GM19438 (cell line): ENCODE data around the gene L3MBTL3.
"Not testable (repeated sequence)": the region's sequence is repeated elsewhere in the genome, so short reads cannot be mapped to it uniquely, and the experiment has no call there.

Experiments used
- ATAC-seq: cut with Tn5 transposase; IDR thresholded peaks from one replicate; pipeline ENCODE4 v1.9.1; 2021; ENCODE audit warnings: low read depth; ENCODE audit not compliant: unreplicated experiment

The L3MBTL3 gene

DNA sequence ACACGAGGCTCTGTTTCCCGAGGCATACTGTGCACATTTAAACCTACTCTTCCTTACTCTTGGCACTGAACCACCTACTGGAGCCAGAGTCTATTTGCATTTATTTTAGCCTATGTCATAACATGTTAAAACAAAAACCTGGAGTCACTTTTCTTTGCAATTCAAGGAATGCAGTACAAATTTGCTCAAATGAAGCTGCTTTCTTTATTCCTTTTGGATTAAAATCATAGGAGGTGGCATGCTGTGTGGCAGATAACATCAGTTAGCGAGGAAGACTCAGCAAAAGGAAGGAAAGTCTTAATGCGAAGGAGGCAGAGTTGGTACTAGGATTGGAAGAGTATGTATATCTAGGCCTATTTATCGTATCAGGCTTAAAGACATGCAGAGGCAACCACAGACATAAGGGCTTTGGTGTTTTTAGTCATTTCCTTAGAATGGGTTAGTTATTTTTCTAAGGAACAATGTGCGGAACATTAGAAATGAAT lies 111.4 kb downstream of the L3MBTL3 start:
- ATAC-seq = no peak

DNA sequence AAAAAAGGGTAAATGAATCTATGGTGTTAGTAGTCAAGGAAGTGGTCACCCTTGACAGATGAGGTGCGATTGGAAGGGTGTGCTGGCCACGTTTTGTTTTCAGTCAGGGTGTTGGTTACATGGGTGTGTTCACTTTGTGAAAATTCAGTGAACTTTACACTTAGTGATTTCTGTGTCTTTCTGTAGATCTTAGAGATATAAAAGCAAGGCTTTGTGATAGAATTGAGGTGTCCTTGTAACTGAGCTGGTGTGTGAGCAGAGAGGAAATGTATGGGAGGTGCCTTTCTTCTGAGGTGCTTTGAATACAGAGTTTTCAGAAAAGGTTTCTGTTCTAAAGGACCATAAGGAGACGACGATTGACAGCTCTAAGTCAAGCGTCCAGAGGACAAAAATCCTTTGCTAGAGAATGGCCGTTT lies 113.9 kb downstream of the L3MBTL3 start:
- peak; percentile 71 for ATAC-seq

DNA sequence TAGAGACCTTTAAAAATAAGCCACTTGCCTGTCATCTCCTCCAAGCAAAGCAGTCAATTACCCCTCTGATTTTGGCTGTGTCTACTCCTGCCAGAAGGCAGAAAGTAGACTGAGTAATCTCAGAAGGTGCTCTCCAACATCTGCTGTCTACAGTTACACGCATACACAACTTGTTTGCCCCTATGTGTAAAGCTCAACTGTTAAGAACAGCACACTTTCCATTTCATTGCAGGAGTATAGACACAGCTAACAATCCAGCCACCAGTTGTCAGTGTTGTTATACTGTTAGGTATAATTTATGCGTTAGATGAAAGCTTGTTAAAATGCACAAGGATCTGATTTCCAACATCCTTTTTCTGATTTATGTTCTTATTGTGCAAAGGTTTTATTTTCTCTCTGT lies 116.2 kb downstream of the L3MBTL3 start:
- ATAC-seq = no peak

DNA sequence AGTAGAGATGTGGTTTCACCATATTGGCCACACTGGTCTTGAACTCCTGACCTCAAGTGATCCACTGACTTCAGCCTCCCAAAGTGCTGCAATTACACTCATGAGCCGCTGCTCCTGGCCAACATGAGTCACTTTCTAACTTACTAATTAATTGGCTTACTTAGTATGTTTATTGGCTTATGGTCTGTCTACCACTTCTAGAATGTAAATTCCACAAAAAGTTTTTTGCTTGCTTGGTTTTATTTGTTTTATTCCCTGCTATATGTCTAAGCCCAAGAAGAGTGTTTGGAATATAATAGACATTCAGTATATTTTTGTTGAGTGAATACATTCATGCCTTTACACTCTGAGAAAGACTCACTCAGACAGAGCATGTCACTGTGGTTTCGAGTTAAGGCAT lies 118.4 kb downstream of the L3MBTL3 start:
- no peak for ATAC-seq

DNA sequence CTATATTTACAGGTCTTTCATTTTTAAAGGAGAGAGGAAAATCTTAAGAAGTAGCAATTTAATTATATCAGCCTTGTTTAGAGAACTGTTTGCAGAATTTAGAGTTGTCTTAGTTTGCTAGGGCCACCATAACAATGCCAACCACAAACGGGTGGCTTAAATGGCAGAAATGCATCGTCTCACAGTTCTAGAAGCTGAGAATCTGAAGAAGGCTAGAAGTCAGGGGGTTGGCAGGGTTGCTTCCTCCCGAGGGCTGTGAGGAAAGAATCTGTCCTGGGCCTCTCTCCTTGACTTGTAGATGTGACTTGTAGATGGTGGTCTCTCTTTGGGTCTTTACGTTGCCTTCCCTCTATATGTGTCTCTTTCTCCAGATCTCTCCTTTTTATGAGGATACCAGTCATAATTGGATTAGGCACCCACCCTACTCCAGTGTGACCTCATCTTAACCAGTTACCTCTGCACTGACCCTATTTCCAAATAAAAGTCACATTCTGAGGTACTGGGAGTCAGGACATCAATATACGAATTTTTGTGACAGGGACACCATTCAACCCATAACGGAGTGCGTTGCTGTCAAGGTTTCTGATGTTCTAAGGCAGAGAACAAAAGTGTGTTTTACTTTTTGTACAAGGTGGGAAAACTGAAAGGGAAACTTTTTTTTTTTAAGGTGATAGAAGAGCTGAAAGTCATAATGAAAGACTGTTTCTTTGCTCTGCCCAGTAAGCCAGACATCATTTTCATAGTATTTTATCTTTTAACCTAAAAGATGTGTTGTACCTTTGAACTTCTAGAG lies 119.9 kb downstream of the L3MBTL3 start:
- peak; percentile 71 for ATAC-seq

DNA sequence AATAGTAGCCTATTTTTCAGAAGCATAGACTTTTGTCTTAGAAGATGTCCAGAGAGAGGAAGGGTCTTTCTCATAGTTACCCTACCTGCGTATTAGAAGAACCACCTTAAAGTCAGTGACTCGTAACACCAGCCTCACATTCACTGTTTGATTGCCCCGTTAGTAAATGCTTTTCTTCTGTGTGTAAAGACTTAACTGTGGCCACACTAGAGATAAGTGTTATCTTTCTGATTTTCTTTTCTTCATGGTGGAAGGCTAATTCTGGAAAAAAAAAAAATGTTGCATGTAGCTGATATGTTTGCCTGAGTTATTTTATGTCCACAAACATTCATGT lies 120.5 kb downstream of the L3MBTL3 start:
- ATAC-seq = peak; percentile 29

DNA sequence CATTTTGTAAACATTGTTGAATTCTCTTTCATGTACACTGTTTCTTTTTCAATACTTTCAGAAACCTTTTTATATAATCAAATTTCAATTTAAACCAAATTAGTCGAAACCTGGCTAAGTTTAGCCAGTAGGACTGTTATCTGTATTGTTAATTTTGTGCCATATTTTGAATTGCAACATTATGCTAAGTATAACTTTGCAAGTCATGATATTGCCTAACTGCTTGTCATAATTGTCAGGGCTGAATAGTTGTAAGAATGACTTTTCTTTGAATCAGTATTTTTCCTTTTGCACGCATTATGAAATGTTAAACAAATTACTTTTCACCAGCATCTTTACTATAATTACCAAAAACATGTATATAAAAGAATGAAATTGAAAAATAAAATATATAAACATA lies 121.7 kb downstream of the L3MBTL3 start:
- ATAC-seq = no peak

DNA sequence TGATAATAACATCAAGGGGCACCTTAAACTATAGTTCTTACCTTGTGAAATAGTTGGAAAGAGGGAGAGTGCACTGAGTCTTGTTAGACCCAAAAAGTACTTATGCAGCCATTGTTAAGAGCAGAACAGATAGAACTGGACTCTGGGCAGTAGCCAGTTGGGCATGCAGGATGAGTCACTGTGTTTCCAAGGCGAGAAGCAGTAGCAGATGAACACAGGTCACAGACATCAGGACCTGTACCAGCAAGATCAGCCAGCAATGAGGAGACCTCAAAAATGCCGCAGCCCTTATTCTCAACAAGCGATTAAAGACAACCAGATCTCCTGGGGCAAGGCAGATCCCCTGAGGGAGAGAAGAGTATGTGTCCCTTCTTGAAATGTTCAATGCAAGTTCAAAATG lies 125.3 kb downstream of the L3MBTL3 start:
- no peak for ATAC-seq

DNA sequence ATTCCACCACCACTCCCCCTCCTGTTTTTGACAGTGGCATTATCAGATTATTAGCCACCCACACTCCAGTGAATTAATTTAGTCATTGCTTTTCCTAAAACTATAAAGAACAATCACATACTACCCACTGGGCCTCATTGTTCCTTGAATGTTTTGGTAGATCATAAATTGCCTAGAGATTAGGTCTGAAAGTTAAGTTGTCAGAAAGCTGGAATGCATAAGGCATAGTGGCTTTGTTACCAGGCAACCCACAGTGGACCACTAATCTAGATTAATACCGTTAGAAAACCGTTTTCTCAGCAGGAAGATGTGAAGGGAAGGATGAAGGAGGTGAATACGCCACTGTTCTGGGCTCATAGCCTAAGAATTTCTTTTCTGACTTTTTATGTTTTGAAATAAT lies 128.7 kb downstream of the L3MBTL3 start:
- no peak for ATAC-seq

DNA sequence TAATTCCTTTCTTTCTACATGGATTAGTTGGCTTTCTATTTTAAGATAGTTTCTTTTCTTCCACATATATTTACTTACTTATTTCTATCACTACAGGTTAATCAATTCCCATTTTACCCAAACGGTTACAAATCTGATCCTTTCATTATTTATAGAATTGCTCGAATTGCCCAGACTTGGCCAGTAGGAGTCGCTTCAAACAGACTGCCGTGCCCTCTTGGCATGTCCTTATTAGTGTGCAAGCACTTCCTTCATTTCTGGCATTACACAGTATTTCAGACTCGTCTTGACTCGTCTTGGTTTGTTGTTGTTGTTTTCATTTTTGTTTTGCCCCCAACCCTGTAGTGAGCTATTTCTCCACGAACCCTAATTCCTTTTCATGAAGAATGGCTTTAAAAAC lies 129.8 kb downstream of the L3MBTL3 start:
- ATAC-seq = no peak

DNA sequence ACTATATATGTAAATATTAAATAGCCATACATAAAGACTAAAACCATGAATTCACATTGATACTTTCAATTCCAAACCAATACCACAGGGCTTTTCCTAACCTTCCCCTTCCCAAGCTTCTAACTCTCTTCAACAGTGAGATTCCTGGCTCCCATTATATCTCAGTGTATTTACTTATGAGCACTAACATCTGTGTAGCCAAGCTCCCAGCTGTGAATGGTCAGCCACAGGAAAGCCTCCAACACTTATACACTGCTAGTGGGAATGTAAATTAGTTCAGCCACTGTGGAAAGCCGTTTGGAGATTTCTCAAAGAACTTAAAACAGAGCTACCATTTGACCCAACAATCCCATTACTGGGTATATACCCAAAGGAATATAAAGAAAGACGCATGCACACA lies 130.6 kb downstream of the L3MBTL3 start:
- not testable (repeated sequence) for ATAC-seq

DNA sequence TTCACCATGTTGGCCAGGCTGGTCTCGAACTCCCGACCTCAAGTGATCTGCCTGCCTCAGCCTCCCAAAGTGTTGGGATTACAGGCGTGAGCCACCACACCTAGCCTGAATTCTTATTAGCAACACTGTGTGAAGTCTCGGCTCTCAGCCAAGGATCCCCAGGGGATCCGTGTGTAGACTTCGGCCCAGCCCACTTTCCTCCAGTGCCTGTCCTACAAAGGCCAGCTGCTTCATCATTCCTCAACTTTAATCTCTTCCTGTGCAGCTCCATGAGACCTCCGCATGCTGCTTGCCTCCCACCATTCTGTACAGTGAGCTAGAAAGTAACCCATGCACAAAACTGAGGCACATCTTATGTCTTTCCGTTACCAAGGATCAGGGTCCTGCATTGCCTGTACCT lies 132.5 kb downstream of the L3MBTL3 start:
- no peak for ATAC-seq

DNA sequence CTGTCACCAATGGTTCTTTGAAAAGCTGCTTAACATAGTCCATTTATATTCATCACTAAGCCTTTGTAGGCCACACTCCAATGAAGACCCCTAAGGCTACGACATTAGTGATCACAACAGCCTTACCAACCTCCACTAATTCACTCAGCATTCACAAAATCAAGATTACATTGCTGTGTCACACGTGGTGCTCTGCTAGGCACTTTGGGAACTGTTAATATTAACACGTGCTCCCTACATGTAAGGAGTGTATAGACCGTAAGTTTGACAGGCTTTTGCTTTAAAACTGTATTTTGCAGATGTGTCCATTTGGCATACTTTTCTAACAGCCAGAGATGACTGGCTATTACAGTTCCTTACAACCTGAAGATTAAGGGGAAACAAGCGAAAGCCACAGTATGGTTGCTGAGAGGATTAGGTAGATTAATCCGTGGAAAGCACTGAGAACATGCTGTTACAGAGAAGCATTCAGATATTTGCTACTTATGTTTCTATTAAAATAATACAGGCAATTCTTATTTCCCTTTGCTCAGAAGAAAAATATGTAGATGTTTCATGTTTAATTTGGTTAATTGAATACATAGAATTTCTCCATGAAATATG lies 134.6 kb downstream of the L3MBTL3 start:
- ATAC-seq = no peak

DNA sequence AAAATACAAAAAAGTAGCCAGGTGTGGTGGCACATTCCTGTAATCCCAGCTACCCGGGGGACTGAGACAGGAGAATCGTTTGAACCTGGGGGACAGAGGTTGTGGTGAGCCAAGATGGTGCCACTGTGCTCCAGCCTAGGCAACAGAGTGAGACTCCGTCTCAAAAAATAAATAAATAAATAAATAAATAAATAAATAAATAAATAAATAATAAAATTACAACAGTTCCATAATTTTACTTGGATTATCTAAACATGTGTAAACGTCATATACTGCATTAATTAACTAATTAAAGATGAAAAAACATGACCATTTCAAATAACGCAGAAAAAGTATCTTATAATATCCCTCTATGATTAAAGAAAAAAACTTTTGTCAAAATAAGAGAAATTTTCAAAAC lies 138.5 kb downstream of the L3MBTL3 start:
- no peak for ATAC-seq

DNA sequence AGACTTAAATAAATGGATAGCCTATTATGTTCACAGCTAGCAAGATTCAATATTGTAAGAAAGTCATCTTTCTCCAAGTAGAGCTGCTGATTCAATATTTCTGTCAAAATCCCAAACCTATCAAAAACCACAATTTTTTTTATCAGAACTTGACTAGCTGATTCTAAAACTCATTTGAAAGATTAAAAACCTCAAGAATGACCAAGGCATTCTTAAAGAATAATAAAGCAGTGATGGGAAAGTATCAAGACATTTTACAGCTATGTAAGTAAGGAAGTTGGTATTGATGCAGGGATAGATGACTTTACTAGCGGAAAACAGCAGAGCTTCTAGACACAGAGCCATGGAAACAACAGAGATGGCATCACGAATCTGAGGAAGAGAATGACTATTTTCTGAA lies 139.7 kb downstream of the L3MBTL3 start:
- ATAC-seq = no peak

DNA sequence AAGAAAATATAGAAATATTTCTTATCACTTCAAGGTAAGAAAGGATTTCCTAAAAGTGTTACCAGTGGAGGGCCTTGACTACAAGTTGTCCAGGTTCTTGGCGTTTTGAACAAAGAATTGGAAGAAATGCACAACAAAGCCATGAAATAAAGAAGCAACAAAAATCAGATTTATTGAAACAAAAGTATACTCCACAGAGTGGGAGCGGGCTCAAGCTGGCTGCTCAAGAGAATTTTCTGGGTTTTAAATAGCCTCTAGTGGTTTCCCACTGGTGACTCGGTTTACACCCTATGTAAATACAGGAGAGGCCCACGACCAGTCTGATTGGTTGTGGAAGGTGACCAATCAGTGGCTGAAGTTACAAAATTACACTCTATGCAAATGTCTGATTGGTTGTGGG lies 140.2 kb downstream of the L3MBTL3 start:
- no peak for ATAC-seq

DNA sequence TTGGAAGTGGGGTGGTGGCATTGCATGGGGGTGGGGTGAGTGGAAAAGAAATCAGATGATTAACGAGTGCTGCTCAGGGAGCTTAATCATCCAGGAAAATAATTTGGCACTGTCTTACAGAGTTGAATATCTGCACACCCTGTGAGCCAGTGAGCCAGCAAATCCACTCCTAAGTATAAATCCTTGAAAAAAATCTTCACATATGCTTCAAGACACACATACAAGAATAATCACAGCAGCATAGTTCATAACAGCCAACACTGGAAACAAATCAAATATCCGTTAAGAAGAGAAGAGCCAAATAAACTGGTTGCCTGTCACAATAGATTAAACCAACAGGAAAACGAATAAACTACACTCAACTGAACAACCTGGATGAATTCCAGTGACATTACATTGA lies 141.6 kb downstream of the L3MBTL3 start:
- ATAC-seq = no peak

DNA sequence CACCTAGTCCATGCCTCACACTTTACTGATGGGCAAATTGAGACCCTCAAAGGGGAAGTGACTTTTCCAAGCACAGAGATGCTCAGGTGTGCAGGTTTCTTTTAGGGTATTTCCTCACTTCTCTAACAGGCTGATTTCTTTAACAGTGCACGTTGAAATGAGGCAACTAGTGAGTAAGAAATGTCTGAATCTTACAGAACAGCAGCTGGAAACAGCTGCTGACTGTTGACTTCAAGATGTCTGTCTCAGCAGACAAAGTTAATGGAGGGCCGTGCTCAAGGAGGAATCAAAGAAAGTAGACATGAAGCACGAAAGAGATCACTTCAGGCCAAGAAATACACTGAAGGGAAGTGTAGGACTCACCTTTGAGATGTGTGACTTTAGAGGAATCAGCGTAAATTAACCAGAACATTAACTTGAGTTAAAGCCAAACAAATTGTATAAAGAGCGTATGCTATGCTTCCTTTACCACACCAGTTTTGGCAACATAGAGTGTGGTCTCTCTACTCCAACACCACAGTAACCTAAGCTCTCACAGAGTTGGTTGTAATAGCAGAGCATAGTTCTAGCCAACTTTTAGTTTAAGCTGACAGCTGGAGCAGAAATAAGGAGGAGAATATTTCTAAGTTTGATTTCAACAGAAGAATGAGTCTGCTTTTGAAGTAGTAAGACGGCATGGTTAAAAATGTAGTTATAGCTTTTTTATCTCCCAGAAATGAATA lies 143.5 kb downstream of the L3MBTL3 start:
- no peak for ATAC-seq

DNA sequence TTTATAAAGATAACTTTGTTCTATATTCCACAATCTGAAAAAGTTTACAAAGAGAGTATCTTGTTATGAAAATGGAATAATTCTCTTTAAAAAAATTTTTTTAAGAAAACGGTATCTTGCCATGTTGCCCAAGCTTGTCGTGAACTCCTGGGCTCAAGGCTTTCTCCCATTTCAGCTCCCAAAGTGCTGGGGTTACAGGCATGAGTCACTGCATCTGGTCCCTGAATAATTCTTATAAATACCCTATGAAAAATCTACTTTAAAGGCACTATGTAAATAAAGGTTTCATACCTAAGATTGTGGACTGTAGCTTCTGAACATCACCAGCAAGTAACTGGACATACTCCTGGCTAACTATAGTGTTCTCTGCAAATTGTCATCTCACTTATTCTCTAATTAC lies 144.0 kb downstream of the L3MBTL3 start:
- ATAC-seq = no peak

DNA sequence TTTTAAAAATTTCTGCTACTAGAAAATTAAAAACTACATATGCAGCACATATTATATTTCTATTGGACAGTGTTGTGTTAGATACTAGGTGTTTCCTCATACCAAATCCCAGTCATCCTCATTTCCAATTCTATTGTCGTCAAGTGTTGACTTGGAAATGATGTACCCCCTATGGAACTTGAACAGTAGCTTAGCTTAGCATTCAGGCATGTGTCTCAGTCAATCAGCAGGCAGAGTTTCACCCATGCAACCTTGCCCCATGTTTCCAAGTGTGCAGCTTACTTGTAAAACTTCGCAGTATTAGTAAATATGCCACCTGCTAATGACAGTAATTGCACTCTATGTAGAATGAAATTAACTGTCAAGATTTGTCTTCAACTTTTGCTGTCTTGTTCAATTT lies 144.9 kb downstream of the L3MBTL3 start:
- no peak for ATAC-seq

DNA sequence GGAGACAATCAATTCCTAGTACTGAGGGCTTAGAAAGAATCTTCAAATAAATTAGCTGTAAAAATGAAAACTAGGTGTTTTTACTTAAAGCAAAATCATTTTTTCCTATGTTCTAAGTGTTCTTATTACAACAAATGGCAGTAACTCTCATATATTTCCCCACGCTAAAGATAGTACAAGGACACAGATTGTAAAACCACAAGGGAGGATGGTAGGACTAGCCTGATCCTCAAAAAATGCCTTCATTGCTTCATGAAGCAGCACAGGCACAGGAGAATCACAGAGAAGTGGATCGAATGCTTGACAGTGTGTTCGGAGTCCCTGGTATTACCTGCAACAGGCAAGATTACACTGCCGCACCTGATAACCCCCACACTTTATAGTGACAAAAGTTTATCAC lies 145.9 kb downstream of the L3MBTL3 start:
- no peak for ATAC-seq

DNA sequence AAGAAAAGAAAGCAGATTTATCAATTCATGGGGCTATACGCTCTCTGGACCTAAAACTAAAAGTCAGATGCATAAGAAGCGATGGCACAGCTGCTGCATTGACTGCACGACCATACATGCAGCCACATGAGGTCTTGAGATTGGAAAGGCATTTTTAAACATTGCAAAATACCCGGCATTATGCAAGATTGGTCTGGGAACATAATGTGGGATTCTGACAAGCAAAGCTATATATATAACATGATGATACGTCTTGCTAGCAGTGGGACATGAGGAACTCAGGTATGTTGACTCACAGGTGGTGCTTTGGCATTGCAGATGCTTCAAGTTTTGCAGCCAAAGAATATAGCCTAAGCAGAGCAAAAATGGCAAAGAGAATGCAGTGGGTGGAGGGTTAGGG lies 149.3 kb downstream of the L3MBTL3 start:
- ATAC-seq = no peak
